ENCODE data around the gene CENPP. TPM values are rescaled to one million over a fixed set of nuclear protein-coding genes. Genes with fewer than 3 reads are reported as not detected.

The CENPP gene
- total and polyA plus RNA-seq, 8 donors, result 0.46 to 2.7 (median 1.9) TPM

GRCh38 chr9:92392690-92393089, 66.9 kb downstream of the CENPP start:
- no peak overlapping the region for H3K4me3 ChIP-seq
- ATAC-seq (no peak), FAIRE-seq (no peak), DNase-seq (no peak)
- intact Hi-C loops (cut with DNase I), result no loop called here
- no peaks in the 10 kb centered on the region for H3K9me3 ChIP-seq
- no peaks in the 10 kb centered on the region for H3K36me3 ChIP-seq
- H3K4me1 ChIP-seq, result no peaks in the 10 kb centered on the region
- no peak overlapping the region for H3K27ac ChIP-seq
- TF ChIP-seq CTCF (IDR thresholded peaks at IDR 0.05), result no peak
- WGBS, 2 donors, result 77 to 89% methylated on average over 2 of the region's 2 CpGs
- no peaks in the 10 kb centered on the region for H3K27me3 ChIP-seq

DNA sequence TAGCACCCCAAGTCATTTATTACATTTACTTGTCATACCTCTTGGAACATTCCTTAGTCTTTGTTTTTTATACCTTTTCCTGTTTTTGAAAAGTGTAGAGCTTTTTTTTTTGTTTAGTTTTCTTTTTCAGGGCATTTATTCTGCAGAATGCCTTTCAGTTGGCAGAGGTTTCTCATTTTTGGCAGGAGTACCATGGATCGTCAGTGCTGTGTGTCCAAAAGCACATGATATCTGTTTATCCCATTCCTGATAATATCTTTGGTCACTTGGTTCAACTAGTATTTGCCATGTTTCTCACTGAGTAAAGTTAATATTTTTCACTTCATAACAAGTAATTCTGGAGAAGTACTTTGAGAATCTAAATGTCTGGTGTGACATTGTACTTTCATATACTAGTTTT, 67.9 kb downstream of the CENPP start:
- DNase-seq, result no peak
- no peaks in the 10 kb centered on the region for H3K4me1 ChIP-seq
- 10 to 15% methylated on average over 1 of the region's 1 CpG for WGBS, 2 donors
- TF ChIP-seq CTCF (IDR thresholded peaks at IDR 0.05), result no peak
- ATAC-seq, result no peak
- intact Hi-C loops (cut with DNase I), result no loop called here
- FAIRE-seq, result no peak
- H3K27ac ChIP-seq, result no peak overlapping the region
- H3K9me3 ChIP-seq, result no peaks in the 10 kb centered on the region
- H3K4me3 ChIP-seq, result no peak overlapping the region
- H3K27me3 ChIP-seq, result no peaks in the 10 kb centered on the region
- no peaks in the 10 kb centered on the region for H3K36me3 ChIP-seq

DNA sequence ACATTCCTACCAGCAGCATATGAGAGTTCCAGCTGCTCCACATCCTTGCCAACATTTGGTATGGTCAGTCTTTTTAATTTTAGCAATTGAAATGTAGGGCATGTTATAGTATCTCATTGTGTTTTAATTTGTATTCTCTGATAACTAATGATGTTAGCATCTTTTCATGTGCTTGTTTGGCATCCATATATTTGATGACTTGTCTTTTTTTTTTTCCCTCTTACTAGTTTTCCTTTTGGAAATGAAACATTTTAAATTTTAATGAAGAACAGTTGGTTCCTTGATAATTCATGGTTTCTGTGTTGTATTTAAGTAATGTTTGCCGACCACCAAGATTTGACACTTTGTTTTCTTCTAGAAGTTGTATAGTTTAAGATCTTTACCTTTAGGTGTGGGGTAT, 69.9 kb downstream of the CENPP start:
- H3K27me3 ChIP-seq, result no peaks in the 10 kb centered on the region
- no peaks in the 10 kb centered on the region for H3K9me3 ChIP-seq
- FAIRE-seq (no peak), DNase-seq (no peak), ATAC-seq (no peak)
- H3K4me3 ChIP-seq, result no peak overlapping the region
- no peaks in the 10 kb centered on the region for H3K36me3 ChIP-seq
- intact Hi-C loops (cut with DNase I), result no loop called here
- no peak overlapping the region for H3K27ac ChIP-seq
- no peaks in the 10 kb centered on the region for H3K4me1 ChIP-seq
- WGBS, 2 donors, result 94 to 96% methylated on average over 1 of the region's 1 CpG
- TF ChIP-seq CTCF (IDR thresholded peaks at IDR 0.05), result no peak

DNA sequence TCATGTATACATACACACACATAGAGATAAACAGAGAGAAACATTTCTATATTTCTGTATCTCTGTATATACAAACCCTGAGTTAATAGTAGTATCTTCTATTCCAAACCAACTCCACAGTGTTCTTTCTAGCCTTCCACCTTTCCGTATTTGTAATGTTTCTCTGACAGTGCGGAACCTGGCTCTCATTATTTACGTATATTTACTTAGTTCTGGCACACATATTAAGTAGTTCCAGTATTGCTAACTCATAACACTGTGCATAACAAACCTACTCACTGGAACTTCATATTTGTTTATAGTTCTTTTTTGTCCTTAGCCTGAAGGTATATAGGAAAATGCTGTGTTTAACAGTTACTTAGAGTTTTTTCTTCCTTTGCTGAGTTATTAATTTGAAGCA, 72.1 kb downstream of the CENPP start:
- Histone ChIP-seq H3K9me3 (no peaks in the 10 kb centered on the region), H3K27ac (no peak overlapping the region), H3K27me3 (no peaks in the 10 kb centered on the region), H3K4me1 (no peaks in the 10 kb centered on the region), H3K4me3 (no peak overlapping the region), H3K36me3 (no peaks in the 10 kb centered on the region)
- WGBS, 2 donors, result 80 to 95% methylated on average over 3 of the region's 3 CpGs
- no peak for ATAC-seq
- no peak for FAIRE-seq
- intact Hi-C loops (cut with DNase I), result no loop called here
- DNase-seq, result no peak
- TF ChIP-seq CTCF (IDR thresholded peaks at IDR 0.05), result no peak

DNA sequence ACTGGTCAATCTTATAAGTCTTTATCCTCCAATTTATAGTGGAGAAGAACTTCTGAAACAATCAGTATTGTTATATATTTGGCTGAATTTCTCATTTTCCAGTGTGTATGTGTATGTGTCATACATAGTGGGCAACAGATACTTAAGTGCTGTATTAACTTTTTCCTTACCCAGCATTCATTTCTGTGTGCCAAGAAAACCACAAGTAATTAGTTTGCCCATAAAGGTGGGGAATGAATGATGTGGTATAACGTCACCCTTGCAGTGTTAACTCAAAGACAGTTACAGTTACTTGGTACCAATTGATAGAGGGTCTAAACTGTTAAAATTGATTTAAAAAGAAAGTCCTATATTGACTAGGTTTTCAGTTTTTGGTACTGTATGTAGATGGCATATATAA, 76.6 kb downstream of the CENPP start:
- no peak overlapping the region for H3K4me3 ChIP-seq
- 81 to 88% methylated on average over 1 of the region's 1 CpG for WGBS, 2 donors
- H3K9me3 ChIP-seq, result no peaks in the 10 kb centered on the region
- no peak overlapping the region for H3K27ac ChIP-seq
- no peak for DNase-seq
- no peaks in the 10 kb centered on the region for H3K36me3 ChIP-seq
- H3K4me1 ChIP-seq, result no peaks in the 10 kb centered on the region
- FAIRE-seq, result no peak
- H3K27me3 ChIP-seq, result no peaks in the 10 kb centered on the region
- no peak for ATAC-seq
- TF ChIP-seq CTCF (IDR thresholded peaks at IDR 0.05), result no peak
- intact Hi-C loops (cut with DNase I), result no loop called here
